Hepatocyte (in vitro differentiated cells): ENCODE measurements around the gene NPAS2. TPM values are rescaled to one million over a fixed set of nuclear protein-coding genes. Genes with fewer than 3 reads are reported as not detected.

Source experiments
- DNase-seq: peaks from one replicate; pipeline ENCODE4 v3.0.0-alpha.2; 2016; ENCODE audit warnings: low spot score
- H2AFZ ChIP-seq: fragments of 200-600 bp; sonication (generic); 2 replicates; pipeline ENCODE4 v1.6.0; 2016; ENCODE audit warnings: antibody characterized with exemption, mild to moderate bottlenecking
- H3K27ac ChIP-seq: fragments of 200-600 bp; sonication (generic); 2 replicates; pipeline ENCODE4 v1.5.1; 2016; ENCODE audit warnings: mild to moderate bottlenecking
- H3K27me3 ChIP-seq: fragments of 200-600 bp; sonication (generic); 2 replicates; pipeline ENCODE4 v1.6.1; 2016
- H3K36me3 ChIP-seq: fragments of 200-600 bp; sonication (generic); replicated peaks from 2 replicates; pipeline ENCODE4 v1.5.1; 2016; ENCODE audit warnings: low read depth; ENCODE audit not compliant: insufficient read depth
- H3K4me1 ChIP-seq: fragments of 200-600 bp; sonication (generic); 2 replicates; pipeline ENCODE4 v1.5.1; 2016; ENCODE audit warnings: mild to moderate bottlenecking, moderate library complexity; ENCODE audit not compliant: insufficient read depth
- H3K4me2 ChIP-seq: fragments of 200-600 bp; sonication (generic); 2 replicates; pipeline ENCODE4 v1.6.0; 2016
- H3K4me3 ChIP-seq: fragments of 200-600 bp; sonication (generic); 2 replicates; pipeline ENCODE4 v1.5.1; 2016; ENCODE audit warnings: mild to moderate bottlenecking
- H3K79me2 ChIP-seq: fragments of 200-600 bp; sonication (generic); 2 replicates; pipeline ENCODE4 v1.6.0; 2017; ENCODE audit warnings: mild to moderate bottlenecking
- H3K9me2 ChIP-seq: fragments of 200-600 bp; sonication (generic); replicated peaks from 2 replicates; pipeline ENCODE4 v1.6.0; 2017; ENCODE audit warnings: mild to moderate bottlenecking; ENCODE audit not compliant: insufficient read depth
- H3K9me3 ChIP-seq: fragments of 200-600 bp; sonication (generic); 2 replicates; pipeline ENCODE4 v1.5.1; 2016; ENCODE audit warnings: low read depth, mild to moderate bottlenecking
- H4K20me1 ChIP-seq: fragments of 200-600 bp; sonication (generic); 2 replicates; pipeline ENCODE4 v1.6.0; 2016; ENCODE audit warnings: mild to moderate bottlenecking; ENCODE audit not compliant: insufficient read depth, poor library complexity, severe bottlenecking
- EZH2 ChIP-seq: fragments of 200-600 bp; sonication (generic); IDR thresholded peaks from 2 replicates; pipeline ENCODE4 v1.6.1; 2016; ENCODE audit warnings: antibody characterized with exemption, mild to moderate bottlenecking, borderline replicate concordance
- EZH2phosphoT487 ChIP-seq: fragments of 200-600 bp; sonication (generic); IDR thresholded peaks from one replicate; pipeline ENCODE4 v1.6.1; 2018; ENCODE audit warnings: antibody characterized with exemption, mild to moderate bottlenecking, low read depth, moderate library complexity; ENCODE audit not compliant: unreplicated experiment, severe bottlenecking
- WGBS: methylation state at CpG from one replicate; pipeline ENCODE4 v1.1.6; 2016; ENCODE audit warnings: low lambda C conversion rate; ENCODE audit errors: missing lambda C conversion rate; 5-methylcytosine and 5-hydroxymethylcytosine counted together
- polyA plus RNA-seq: library from polyadenylated mRNA; unstranded; fragments of >200 nt; fragmentation: Nextera tagmentation; extraction: Ambion mirVana; gene quantifications from 2 replicates; pipeline ENCODE4 v1.2.1, GENCODE V29; 2016
- total RNA-seq: library from RNA; depleted of rRNA; stranded (reverse); fragments of >200 nt; gene quantifications from 2 replicates; pipeline ENCODE4 v1.2.3, GENCODE V29; 2014
- TF ChIP-seq, protein P1 (sequence below): fragments of 200-600 bp; sonication (generic); IDR thresholded peaks from 2 replicates; pipeline ENCODE4 v1.5.1; 2016; ENCODE audit warnings: antibody characterized with exemption, mild to moderate bottlenecking; ENCODE audit not compliant: poor library complexity

Gene NPAS2
- total and polyA plus RNA-seq, 2 experiments from 2014 or later: 7.7 to 16.8 TPM

GRCh38 chr2:100964222-100964621, 144.3 kb downstream of the NPAS2 start:
- Histone ChIP-seq H3K4me3 (no peak overlapping the region), H3K9me2 (no peaks in the 10 kb centered on the region), H3K9me3 (no peaks in the 10 kb centered on the region), H3K36me3 (no peaks in the 10 kb centered on the region), H3K27me3 (no peaks in the 10 kb centered on the region), H3K4me1 (no peaks in the 10 kb centered on the region), H3K79me2 (no peaks in the 10 kb centered on the region), H2AFZ (no peak overlapping the region), H3K4me2 (no peak overlapping the region), H3K27ac (no peak overlapping the region), H4K20me1 (no peaks in the 10 kb centered on the region)
- no peak for TF ChIP-seq EZH2phosphoT487
- TF ChIP-seq, protein P1, sequence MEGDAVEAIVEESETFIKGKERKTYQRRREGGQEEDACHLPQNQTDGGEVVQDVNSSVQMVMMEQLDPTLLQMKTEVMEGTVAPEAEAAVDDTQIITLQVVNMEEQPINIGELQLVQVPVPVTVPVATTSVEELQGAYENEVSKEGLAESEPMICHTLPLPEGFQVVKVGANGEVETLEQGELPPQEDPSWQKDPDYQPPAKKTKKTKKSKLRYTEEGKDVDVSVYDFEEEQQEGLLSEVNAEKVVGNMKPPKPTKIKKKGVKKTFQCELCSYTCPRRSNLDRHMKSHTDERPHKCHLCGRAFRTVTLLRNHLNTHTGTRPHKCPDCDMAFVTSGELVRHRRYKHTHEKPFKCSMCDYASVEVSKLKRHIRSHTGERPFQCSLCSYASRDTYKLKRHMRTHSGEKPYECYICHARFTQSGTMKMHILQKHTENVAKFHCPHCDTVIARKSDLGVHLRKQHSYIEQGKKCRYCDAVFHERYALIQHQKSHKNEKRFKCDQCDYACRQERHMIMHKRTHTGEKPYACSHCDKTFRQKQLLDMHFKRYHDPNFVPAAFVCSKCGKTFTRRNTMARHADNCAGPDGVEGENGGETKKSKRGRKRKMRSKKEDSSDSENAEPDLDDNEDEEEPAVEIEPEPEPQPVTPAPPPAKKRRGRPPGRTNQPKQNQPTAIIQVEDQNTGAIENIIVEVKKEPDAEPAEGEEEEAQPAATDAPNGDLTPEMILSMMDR: no peak
- TF ChIP-seq EZH2: no peak
- WGBS: 83% methylated on average over 12 of the region's 12 CpGs
- DNase-seq: no peak

GRCh38 chr2:100964681-100965169, 144.8 kb downstream of the NPAS2 start:
- no peak for TF ChIP-seq EZH2phosphoT487
- TF ChIP-seq, protein P1: no peak
- TF ChIP-seq EZH2: no peak
- no peak overlapping the region for H2AFZ ChIP-seq
- no peaks in the 10 kb centered on the region for H3K9me3 ChIP-seq
- 89% methylated on average over 11 of the region's 11 CpGs for WGBS
- DNase-seq: no peak
- H3K36me3 ChIP-seq: no peaks in the 10 kb centered on the region
- no peak overlapping the region for H3K4me2 ChIP-seq
- no peaks in the 10 kb centered on the region for H3K27me3 ChIP-seq
- H3K27ac ChIP-seq: no peak overlapping the region
- no peaks in the 10 kb centered on the region for H4K20me1 ChIP-seq
- H3K9me2 ChIP-seq: no peaks in the 10 kb centered on the region
- no peaks in the 10 kb centered on the region for H3K79me2 ChIP-seq
- no peak overlapping the region for H3K4me3 ChIP-seq
- H3K4me1 ChIP-seq: no peaks in the 10 kb centered on the region

- Histone ChIP-seq H3K9me2 (no peaks in the 10 kb centered on the region), H4K20me1 (no peaks in the 10 kb centered on the region), H2AFZ (no peak overlapping the region), H3K27me3 (no peaks in the 10 kb centered on the region), H3K9me3 (no peaks in the 10 kb centered on the region), H3K4me3 (no peak overlapping the region), H3K4me2 (no peak overlapping the region), H3K4me1 (no peaks in the 10 kb centered on the region), H3K27ac (no peak overlapping the region), H3K36me3 (no peaks in the 10 kb centered on the region), H3K79me2 (no peaks in the 10 kb centered on the region)
- no peak for DNase-seq
- TF ChIP-seq EZH2phosphoT487: no peak
- TF ChIP-seq, protein P1: no peak
- TF ChIP-seq EZH2: no peak
- 98% methylated on average over 5 of the region's 5 CpGs for WGBS
Observed at GRCh38 chr2:100965596-100965995, 145.7 kb downstream of the NPAS2 start.

GRCh38 chr2:100967716-100968115, 147.8 kb downstream of the NPAS2 start:
- no peak overlapping the region for H3K4me2 ChIP-seq
- no peak overlapping the region for H2AFZ ChIP-seq
- DNase-seq: no peak
- TF ChIP-seq, protein P1: no peak
- TF ChIP-seq EZH2phosphoT487 (no peak), EZH2 (no peak)
- H3K36me3 ChIP-seq: no peaks in the 10 kb centered on the region
- WGBS: 81% methylated on average over 8 of the region's 8 CpGs
- no peaks in the 10 kb centered on the region for H3K9me2 ChIP-seq
- H4K20me1 ChIP-seq: no peaks in the 10 kb centered on the region
- no peaks in the 10 kb centered on the region for H3K4me1 ChIP-seq
- H3K79me2 ChIP-seq: no peaks in the 10 kb centered on the region
- H3K4me3 ChIP-seq: no peak overlapping the region
- H3K27me3 ChIP-seq: no peaks in the 10 kb centered on the region
- H3K27ac ChIP-seq: no peak overlapping the region
- H3K9me3 ChIP-seq: no peaks in the 10 kb centered on the region
